ENCODE data around the gene F2. TPM values are rescaled to one million over a fixed set of nuclear protein-coding genes. Genes with fewer than 3 reads are reported as not detected.

Gene F2
- total RNA-seq, 4 donors from 2014 or later = not detected

- DNase-seq = no peak
- Histone ChIP-seq H3K27ac (no peak overlapping the region), H3K4me3 (replicated peaks in 1 of 3) (no peak overlapping the region), H3K9me3 (no peaks in the 10 kb centered on the region), H3K36me3 (no peaks in the 10 kb centered on the region), H3K4me1 (no peaks in the 10 kb centered on the region), H3K27me3 (no peaks in the 10 kb centered on the region)
- intact Hi-C loops (cut with DNase I) = no loop called here
- 90 to 93% methylated on average over 4 of the region's 4 CpGs for WGBS, 2 donors
- no peak for TF ChIP-seq POLR2A (IDR thresholded peaks at IDR 0.05)
- TF ChIP-seq, protein P1, sequence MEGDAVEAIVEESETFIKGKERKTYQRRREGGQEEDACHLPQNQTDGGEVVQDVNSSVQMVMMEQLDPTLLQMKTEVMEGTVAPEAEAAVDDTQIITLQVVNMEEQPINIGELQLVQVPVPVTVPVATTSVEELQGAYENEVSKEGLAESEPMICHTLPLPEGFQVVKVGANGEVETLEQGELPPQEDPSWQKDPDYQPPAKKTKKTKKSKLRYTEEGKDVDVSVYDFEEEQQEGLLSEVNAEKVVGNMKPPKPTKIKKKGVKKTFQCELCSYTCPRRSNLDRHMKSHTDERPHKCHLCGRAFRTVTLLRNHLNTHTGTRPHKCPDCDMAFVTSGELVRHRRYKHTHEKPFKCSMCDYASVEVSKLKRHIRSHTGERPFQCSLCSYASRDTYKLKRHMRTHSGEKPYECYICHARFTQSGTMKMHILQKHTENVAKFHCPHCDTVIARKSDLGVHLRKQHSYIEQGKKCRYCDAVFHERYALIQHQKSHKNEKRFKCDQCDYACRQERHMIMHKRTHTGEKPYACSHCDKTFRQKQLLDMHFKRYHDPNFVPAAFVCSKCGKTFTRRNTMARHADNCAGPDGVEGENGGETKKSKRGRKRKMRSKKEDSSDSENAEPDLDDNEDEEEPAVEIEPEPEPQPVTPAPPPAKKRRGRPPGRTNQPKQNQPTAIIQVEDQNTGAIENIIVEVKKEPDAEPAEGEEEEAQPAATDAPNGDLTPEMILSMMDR (IDR thresholded peaks at IDR 0.05) = no peak
These were observed 12.5 kb downstream of the F2 start for GRCh38 chr11:46731545-46731944.

GRCh38 chr11:46733234-46733633 is 14.2 kb downstream of the F2 start:
- WGBS, 2 donors = 67 to 93% methylated on average over 1 of the region's 1 CpG

DNA sequence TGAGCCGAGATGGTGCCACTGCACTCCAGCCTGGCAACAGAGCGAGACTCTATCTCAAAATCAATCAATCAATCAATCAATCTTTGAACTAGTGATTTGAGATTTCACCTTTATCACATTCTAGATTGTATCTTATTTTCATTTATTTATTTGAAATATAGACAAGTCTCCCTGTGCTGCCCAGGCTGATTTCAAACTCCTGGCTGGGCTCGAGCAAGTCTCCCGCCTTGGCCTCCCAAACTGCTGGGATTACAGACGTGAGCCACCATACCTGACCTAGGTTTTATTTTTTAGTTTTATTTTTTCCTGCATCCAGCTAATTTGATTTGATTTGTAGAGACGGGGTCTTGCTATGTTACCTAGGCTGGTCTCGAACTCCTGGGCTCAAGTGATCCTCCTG is 17.1 kb downstream of the F2 start:
- TF ChIP-seq POLR2A (IDR thresholded peaks at IDR 0.05) = no peak
- TF ChIP-seq, protein P1 (IDR thresholded peaks at IDR 0.05) = no peak
- H3K36me3 ChIP-seq = no peaks in the 10 kb centered on the region
- no peaks in the 10 kb centered on the region for H3K9me3 ChIP-seq
- no peak for DNase-seq
- H3K27me3 ChIP-seq = no peaks in the 10 kb centered on the region
- intact Hi-C loops (cut with DNase I) = no loop called here
- H3K27ac ChIP-seq = no peak overlapping the region
- 89 to 90% methylated on average over 7 of the region's 7 CpGs for WGBS, 2 donors
- H3K4me3 ChIP-seq (replicated peaks in 1 of 3) = no peak overlapping the region
- no peaks in the 10 kb centered on the region for H3K4me1 ChIP-seq

More at GRCh38 chr11:46733234-46733633, 14.2 kb downstream of the F2 start:
- DNase-seq = no peak
- Histone ChIP-seq H3K36me3 (no peaks in the 10 kb centered on the region), H3K27ac (no peak overlapping the region), H3K4me1 (no peaks in the 10 kb centered on the region), H3K9me3 (no peaks in the 10 kb centered on the region), H3K27me3 (no peaks in the 10 kb centered on the region), H3K4me3 (replicated peaks in 1 of 3) (no peak overlapping the region)
- no peak for TF ChIP-seq POLR2A (IDR thresholded peaks at IDR 0.05)
- TF ChIP-seq, protein P1 (IDR thresholded peaks at IDR 0.05) = no peak
- intact Hi-C loops (cut with DNase I) = no loop called here

- H3K4me3 ChIP-seq (replicated peaks in 1 of 3) = no peak overlapping the region
- no peak overlapping the region for H3K27ac ChIP-seq
- H3K9me3 ChIP-seq = no peaks in the 10 kb centered on the region
- no peak for DNase-seq
- no peaks in the 10 kb centered on the region for H3K4me1 ChIP-seq
- WGBS, 2 donors = 69 to 76% methylated on average over 5 of the region's 5 CpGs
- H3K27me3 ChIP-seq = no peaks in the 10 kb centered on the region
- intact Hi-C loops (cut with DNase I) = no loop called here
- TF ChIP-seq, protein P1 (IDR thresholded peaks at IDR 0.05) = no peak
- no peak for TF ChIP-seq POLR2A (IDR thresholded peaks at IDR 0.05)
- H3K36me3 ChIP-seq = no peaks in the 10 kb centered on the region
These were observed 17.6 kb downstream of the F2 start for GRCh38 chr11:46736615-46737014.

- TF ChIP-seq, protein P1 (IDR thresholded peaks at IDR 0.05) = no peak
- TF ChIP-seq POLR2A (IDR thresholded peaks at IDR 0.05) = no peak
- Histone ChIP-seq H3K27me3 (no peaks in the 10 kb centered on the region), H3K9me3 (no peaks in the 10 kb centered on the region), H3K27ac (no peak overlapping the region), H3K36me3 (no peaks in the 10 kb centered on the region), H3K4me3 (replicated peaks in 1 of 3) (no peak overlapping the region), H3K4me1 (no peaks in the 10 kb centered on the region)
- 94 to 95% methylated on average over 11 of the region's 11 CpGs for WGBS, 2 donors
- DNase-seq = no peak
- intact Hi-C loops (cut with DNase I) = no loop called here
These were observed 18.7 kb downstream of the F2 start for GRCh38 chr11:46737699-46738098.
